ENCODE data around the gene TRAF3IP3. TPM values are rescaled to one million over a fixed set of nuclear protein-coding genes. Genes with fewer than 3 reads are reported as not detected.

TRAF3IP3 gene
- total RNA-seq, 1 donor from 2014 or later: 1.9 TPM

DNA sequence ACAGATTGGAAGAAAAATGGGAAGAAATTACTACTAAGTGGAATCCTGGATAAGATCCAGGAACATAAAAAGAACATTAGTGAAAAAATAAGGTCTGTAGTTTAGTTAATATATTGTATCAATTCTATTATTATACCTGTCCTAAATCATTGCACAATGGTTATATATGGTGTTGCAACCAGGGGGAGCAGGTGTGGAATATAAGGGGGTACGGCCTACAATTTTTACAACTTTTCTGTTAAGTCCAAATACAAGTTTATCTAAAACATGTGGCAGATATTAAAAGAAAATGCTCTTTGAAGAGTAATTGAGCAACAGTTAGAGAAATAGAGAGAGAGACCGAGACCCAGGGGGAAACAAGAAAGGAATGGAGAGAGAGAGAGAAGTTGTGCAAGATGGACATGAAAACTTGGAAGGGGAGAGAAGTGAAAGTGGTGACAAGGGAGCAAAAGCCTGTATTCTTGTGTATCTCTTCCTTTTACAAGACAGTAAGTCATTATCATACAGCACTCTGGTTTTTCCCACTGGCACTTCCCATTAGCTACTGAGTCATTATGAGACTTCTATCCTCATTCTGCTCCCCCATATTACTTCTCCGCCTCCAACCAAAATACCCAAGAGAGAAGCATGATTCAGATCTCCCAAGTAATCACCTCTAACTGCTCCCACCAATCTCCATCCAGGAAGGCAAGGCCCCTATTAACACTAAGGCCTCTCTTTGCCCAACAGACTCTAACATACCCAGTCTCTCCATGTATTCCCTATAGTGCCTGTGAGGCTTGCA is 22.3 kb upstream of the TRAF3IP3 start:
- ATAC-seq: peak; percentile 73
- intact Hi-C loops (cut with micrococcal nuclease): no loop called here
- DNase-seq: no peak

DNA sequence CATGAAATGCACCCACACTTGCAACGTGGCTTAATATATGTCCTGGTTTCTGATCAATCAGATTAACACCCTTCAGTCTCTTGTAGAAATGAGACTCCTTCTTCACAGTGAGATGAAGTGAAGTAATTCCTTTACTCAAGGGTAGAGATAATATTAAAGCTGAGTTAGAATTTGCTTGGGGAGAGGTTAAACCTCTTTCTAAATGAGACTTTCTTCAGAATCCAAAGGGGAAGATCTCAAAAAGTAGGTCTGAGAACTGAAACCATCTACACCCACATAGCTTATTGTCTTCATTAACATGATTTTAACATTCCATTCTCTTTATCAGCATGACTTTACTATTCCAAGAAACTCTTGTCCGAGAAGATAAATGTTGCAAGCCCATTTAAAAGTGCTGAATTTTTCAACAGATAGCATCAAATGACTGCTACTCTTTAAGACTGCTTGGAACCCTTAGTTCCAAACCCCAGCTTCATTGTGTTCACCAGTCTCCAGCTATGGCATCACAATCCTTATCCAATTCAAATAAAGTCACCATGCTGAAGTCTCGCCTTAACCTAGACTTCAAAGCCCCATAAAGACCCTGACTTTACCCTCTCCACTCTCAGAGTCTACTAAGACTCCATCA is 19.2 kb upstream of the TRAF3IP3 start:
- no peak for ATAC-seq
- DNase-seq: no peak
- intact Hi-C loops (cut with micrococcal nuclease): no loop called here

DNA sequence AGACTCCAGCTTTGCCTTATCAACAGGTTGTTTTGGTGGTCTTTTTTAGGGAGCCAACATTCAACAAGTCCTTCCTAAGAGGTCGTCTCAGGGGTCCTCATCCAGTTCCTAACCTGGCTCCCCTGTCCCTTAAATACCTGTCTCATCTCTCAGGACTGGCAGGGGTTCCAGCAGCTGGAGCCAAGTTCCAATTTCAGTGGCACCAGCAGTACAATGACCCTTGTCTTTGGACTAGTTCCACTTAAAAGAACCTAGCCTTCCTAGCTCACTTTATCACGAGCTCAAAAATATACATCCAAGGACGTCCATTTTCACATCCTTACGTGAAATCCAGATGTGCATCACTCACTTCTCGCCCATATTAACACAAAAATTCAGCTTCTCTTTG is 18.7 kb upstream of the TRAF3IP3 start:
- ATAC-seq (no peak), DNase-seq (no peak)
- intact Hi-C loops (cut with micrococcal nuclease): no loop called here

DNA sequence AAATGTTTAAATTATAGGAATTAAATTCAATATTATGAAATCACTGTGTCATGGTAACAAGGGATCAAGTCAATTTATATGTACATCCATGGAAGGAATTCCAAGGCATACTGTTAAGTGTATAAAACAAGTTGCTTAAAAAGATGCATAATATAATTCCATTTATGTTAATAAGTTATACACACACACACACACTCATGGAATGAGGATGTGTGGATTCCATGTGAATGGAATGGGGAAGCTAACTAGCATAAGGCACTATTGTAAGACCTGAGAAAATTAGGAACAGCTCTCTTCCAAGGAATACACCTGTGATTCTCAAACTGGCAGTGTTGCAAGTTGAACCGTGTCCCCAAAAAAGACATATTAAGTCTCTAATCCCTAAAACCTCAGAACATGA is 17.6 kb upstream of the TRAF3IP3 start:
- intact Hi-C loops (cut with micrococcal nuclease): no loop called here
- ATAC-seq (no peak), DNase-seq (no peak)

DNA sequence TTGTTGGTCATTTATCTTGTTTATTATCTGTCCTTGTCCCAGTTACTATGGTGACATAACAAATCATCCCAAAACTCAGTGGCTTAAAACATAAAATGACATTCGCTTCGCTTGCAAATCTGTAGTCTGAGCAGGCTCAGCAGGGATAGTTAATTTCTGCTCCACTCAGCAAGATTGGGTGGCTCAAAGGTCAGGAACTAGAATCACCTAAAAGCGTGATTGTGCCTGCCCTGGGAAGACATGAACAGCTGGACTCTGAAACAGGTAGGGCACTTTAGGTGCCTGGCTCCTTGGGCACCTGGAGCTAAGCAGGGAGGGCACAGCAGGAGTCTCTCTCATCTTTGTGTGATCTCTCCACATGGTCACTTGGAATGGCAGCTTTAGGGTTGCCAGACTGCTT is 14.7 kb upstream of the TRAF3IP3 start:
- intact Hi-C loops (cut with micrococcal nuclease): loop anchor here (10.0 kb wide), 1 partner anchor 46 kb away; no protein-coding TSS in a partner anchor
- DNase-seq (no peak), ATAC-seq (no peak)

DNA sequence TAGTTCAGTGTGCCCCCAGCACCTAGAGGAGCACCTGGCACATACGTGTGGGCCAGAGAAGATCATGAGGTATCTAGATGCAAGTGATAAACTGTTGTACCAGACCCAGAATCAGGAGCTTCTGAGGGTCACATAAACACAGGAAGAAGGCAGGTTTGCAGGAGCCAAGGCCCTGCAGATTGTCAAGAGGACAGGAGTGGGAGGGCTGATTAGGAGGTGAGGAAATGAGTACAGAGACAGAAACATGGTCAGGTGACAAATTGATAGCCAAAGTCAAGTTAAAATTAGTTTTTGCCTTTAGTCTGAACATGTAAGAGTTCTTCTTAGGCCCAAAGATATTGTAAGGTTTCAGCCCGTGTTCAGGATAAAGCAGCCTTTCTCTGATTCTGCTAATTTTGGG is 14.0 kb upstream of the TRAF3IP3 start:
- ATAC-seq: peak; percentile 85
- peak; percentile 38 for DNase-seq
- intact Hi-C loops (cut with micrococcal nuclease): loop anchor here (10.0 kb wide), 1 partner anchor 47 kb away; no protein-coding TSS in a partner anchor

DNA sequence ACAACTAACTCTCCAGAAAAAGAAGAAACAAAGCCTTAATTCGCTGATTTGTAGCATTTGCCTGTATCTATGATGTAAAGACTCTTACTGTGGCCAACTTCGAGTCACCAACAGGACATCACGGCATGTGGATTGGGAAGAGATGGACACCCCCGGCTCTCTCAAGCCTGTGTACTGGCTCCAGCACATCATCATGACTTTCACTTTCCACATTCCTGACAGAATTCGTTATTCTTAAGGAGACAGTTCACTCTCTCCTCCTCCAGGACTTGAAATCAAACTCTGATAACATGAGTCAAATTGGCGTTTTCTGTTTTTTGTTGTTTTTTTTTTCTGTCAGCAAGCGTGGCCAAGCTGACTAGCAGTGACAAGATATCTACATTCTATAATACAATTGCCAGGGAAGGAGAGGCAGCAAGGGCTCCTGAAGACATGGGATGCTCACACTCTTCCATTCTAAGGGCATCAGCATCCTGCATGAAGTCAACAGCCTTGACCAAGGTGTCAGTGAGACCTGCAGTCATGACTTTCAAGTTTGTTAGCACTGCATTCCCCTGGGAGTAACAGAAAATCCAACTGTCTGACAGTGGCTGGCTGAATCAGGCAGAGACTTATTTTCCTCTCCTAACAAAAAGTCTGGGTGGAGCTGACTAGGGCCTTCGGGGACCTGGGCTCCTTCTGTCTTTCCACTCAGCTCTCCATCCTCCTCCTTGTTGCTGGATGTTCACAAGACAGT is 13.3 kb upstream of the TRAF3IP3 start:
- intact Hi-C loops (cut with micrococcal nuclease): loop anchor here (10.0 kb wide), 1 partner anchor 48 kb away; no protein-coding TSS in a partner anchor
- DNase-seq: no peak
- peak; percentile 63 for ATAC-seq

DNA sequence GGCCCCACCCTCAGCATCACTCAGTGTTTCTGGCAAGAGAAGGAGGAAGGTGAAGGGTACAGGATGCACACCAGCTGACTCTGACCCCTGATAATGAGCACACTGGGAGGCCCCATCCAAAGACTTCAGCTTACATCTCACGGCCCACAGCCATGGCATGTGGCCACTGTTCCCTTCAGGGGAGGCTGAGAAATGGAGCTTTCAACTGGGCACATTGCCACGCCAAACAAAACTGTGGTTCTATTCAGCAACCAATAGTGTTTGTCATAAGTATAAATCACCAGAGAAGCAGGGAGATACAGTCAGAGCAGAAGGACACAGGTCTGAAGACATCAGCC is 12.7 kb upstream of the TRAF3IP3 start:
- peak; percentile 62 for DNase-seq
- ATAC-seq: peak; percentile 23
- intact Hi-C loops (cut with micrococcal nuclease): loop anchor here (10.0 kb wide), 1 partner anchor 48 kb away; no protein-coding TSS in a partner anchor

DNA sequence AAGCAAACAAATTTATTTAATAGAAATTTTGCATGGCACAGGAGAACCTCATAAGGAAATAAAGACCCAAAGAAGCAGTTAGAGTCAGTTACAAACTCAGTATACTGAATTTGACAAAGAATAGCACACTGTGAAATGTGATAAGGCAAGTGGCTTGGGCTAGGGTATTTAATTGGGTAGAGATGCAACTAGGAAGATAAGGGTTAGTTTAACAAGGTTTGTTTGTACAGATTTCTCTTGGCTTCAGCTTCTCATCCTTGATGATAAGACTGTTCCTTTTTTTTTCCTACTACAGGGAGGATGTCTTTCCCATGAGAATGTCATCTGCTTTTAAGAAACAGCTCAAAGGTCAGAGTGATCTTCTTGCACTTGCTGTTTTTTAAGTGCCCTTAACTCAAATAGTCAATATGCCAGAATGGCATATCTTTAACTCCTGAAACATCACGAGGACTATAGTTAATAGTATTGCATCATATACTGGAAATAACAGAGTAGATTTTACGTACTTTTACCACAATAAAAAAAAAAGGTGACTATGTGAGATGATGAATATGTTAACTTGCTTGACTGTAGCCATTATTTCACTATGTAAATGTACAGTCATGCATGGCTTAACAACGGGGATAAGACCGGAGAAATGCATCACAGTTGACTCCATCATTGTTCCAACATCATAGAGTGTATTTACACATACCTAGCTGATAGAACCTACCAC is 9.2 kb upstream of the TRAF3IP3 start:
- ATAC-seq: no peak
- no peak for DNase-seq
- intact Hi-C loops (cut with micrococcal nuclease): loop anchor here (5.0 to 10.0 kb wide), 2 partner anchors 52 to 169 kb away; no protein-coding TSS in a partner anchor

DNA sequence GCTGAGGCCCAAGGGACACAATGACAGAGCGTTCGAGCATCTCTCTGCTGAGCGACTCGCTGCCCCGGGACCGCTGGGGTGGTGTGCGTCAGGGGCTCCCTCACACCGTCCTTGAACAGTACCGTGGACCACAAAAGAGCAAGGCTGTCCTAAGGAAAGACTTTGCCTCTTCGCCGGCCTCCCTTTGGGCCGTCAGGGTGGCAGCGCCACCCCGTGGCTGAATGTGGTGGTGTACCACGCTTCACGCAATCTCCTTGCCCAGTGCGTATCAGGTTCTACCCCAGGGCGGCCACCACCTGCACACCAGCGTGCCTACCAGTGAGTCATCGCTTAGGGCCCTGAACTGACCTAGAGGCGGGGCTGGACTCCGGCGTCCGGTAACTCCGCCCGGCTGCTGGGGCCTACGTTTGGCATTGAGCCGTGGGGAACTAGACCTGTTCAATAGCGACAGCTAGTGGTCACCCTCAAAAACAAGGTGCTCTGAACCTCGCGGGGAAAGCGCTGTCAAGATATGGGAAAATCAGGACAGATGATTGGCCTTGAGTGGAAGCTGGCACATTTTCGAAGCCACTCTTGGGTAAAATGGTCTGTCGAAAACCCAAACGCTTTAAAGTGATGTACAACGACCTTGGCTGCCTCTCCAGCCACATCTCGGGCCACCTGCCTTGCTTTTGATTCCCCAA is 8.1 kb upstream of the TRAF3IP3 start:
- ATAC-seq (peak; percentile 96), DNase-seq (peak; percentile 92)
- intact Hi-C loops (cut with micrococcal nuclease): loop anchor here (5.0 to 10.0 kb wide), 2 partner anchors 53 to 170 kb away; no protein-coding TSS in a partner anchor

DNA sequence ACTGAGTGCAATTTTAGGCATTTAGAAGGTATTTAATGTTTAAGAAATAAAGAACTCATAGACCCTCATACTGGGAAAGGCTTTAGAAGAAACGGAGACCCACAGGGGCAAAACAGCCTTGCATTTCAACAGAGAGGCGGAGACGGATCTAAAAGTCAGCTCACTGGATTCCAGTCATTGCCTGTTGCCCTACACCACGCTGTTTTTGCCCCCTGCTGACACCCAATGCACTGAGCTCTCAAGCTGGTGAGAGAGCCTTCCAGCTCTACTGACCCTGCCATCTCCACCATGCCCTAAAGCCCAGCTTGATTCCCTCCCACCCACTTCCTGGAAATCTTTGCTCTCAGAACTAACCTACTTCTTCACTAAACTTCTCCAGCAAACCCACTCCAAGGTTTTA is 7.2 kb upstream of the TRAF3IP3 start:
- DNase-seq (no peak), ATAC-seq (no peak)
- intact Hi-C loops (cut with micrococcal nuclease): loop anchor here (5.0 to 10.0 kb wide), 2 partner anchors 54 to 171 kb away; no protein-coding TSS in a partner anchor

DNA sequence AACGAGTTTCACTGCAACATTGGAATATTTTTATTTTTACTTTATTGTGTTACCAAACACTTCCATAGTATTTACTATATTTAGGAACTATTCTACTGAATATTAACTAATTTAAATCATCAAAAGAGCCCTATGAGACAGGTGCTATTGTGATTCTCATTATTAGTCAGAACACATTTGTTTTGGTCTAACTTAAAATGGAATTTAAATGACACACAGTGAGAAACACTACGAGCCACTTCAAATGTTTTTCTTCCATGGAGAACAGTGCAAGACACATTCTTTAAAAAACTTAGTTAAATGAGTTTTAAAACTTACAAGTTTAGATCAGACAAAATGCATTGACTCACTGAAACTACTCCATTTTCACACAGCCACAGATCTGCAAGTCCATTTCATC is 6.6 kb upstream of the TRAF3IP3 start:
- intact Hi-C loops (cut with micrococcal nuclease): loop anchor here (5.0 to 10.0 kb wide), 2 partner anchors 54 to 172 kb away; no protein-coding TSS in a partner anchor
- ATAC-seq: no peak
- no peak for DNase-seq

DNA sequence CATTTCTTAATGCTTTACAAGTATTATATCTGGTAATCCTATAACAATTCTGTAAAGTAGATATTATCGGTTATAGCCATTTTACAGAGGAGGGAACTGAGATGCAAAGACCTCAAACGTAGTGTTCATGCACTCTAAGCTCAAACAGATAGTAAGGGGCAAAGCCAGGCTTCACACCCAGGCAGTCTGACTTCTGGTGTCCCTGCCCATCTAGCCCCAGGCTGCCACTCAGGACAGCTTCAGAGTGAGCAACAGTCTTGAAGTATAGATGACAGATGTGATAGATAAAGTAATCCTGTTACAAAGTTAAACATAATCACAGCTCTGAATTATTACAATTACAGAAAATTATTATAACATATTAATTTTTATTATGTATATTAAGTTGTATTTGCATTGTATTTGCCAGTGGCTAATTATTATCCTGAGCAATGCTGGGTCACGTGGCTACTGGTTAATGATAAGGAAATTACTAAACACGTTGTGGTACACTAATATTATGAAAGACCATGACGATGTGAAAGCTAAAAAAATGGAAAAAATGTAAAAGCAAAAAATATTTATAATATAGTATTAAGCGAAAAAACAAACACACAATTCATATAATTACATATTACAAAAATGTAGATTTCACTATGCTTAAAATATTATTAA is 6.1 kb upstream of the TRAF3IP3 start:
- no peak for ATAC-seq
- no peak for DNase-seq
- intact Hi-C loops (cut with micrococcal nuclease): loop anchor here (5.0 to 10.0 kb wide), 2 partner anchors 55 to 172 kb away; no protein-coding TSS in a partner anchor

DNA sequence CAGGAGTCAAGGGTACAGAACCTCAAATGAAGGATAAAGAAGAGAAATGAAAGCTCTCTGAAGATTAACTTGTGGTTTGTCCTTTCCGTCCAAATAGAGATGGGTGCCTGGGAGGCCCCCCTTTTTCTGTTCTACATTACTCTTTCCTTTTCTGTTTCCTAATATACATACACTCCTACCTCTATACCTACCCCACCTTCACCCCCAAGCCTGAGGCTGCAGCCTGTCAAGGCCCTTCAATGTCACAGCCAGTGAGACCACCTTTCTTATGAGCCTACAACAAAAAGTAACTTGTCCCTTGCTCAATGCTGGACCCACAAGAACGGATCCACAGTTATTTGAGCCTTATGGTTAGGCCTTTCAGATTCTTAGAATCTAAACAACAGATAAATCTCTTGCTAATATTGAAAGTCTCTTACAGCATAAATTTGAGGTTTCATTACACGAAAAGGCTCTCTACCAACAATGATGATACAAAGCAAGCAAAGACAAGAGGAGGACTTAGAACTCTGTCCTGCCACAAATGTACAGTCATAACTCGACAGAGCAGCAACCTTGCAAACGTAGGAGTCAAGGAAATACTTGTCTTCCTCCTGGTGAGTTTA is 4.1 kb upstream of the TRAF3IP3 start:
- ATAC-seq: no peak
- intact Hi-C loops (cut with micrococcal nuclease): no loop called here
- no peak for DNase-seq

DNA sequence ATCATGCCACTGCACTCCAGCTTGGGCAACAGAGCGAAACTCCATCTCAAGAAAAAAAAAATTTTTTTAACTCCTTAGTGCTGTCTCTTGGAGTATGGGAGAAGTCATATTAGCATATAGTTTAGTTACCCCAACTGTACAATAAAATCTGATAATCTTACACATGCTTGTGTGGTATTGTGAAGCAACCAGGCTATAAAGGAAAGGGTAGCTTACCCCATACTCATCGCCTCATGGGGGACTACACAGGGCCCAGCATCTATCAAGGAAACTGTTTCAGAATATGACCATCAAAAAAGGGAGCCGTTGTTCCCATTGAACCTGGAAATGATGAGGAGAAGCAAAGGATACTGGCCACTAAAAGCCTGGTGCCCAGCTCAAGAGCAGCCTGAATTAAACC is 3.0 kb upstream of the TRAF3IP3 start:
- DNase-seq (no peak), ATAC-seq (no peak)
- intact Hi-C loops (cut with micrococcal nuclease): no loop called here

DNA sequence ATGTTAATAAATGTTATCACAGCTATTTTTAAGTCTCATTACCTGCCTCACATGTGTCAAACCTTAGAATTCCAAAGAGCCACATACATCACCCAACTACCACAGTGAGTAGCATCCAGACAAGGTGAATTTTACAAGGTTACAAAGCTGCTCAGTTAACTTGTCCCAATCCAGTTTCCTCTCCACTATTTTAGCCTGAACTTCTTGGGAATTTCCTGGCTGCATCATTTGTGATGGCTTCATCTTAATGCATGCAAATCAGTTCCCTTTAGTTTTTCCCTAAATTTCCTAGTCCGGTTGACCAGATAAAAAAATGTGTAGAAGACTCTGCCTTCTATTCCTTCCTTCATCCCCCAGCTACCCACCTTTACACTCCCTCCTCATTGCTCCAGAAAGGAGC is 597 bp upstream of the TRAF3IP3 start:
- intact Hi-C loops (cut with micrococcal nuclease): no loop called here
- ATAC-seq: no peak
- DNase-seq: no peak

DNA sequence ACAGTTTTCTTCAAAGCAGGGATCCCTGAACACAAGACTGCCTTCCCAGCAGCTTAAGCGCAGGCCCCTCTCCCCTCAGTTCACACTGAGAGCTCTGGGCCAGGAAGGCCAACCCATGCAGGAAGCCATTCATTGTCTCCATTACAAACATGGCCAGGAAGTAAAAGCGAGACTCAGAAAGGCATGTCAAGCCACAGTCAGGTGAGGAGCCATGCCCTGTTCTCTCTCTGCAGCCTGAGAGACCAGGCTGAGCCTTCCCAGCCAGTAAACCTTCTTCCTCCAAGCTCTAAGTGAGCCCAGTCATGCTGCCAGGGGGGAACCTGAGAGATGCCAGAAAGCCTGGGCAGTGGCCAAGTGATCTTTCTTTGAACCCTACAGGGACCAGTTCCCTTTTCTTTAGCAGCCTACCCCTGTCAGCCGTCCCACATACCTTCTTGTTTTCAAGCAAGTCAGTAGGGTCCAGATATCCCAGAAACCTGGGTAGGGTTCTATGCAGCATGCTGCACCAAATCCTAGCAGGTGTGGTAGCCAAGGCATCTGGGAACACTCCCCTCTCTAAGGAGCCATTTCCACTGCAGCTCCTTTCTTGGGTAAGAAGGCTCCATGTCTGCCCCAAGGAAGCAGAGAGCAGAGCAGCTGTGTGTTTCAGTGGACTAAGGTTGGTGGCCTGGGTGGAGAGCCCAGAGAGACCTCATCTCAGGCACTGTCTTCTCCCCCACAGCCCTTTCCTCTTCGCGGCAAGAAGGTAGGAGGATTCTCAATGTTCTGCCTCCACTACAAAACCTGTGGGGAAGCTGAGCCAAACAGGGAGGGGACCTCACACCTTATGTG is 977 bp downstream of the TRAF3IP3 start:
- ATAC-seq: peak; percentile 52
- intact Hi-C loops (cut with micrococcal nuclease): no loop called here
- DNase-seq: no peak

Measured in left ventricle myocardium superior (tissue), 1 donor.